DND-41 (cell line): ENCODE results near the gene RETREG2.

Experiments
- EZH2 ChIP-seq: IDR thresholded peaks from 3 replicates; pipeline ENCODE4 v1.6.1; 2012; ENCODE audit warnings: borderline replicate concordance, low read depth, mild to moderate bottlenecking, moderate library complexity, low read length, inconsistent platforms; ENCODE audit not compliant: severe bottlenecking
- TF ChIP-seq, protein P1 (sequence below): IDR thresholded peaks from 2 replicates; pipeline ENCODE4 v1.5.1; 2012; ENCODE audit warnings: borderline replicate concordance, low read length, moderate library complexity, mild to moderate bottlenecking; ENCODE audit not compliant: poor library complexity, severe bottlenecking; ENCODE audit errors: extremely low read depth

DNA sequence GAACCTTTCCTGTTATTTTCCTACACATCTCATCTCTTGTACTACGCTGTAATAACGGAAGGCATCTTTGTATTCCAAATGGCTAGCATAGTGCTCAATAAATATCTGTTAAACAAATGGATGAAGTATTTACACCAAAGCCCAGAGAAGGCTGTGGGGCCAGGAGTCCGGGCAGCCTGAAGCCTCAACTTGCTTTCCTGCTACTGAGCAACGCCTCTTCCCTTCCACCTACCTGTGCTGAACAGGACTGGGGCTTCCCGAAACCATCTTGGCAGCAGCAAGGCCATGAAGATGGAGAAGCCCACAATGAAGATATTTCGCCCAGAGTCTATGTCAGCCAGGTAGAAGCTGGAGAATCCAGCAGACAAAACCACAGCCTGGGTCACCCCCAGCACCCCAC lies 14.9 kb upstream of the RETREG2 start:
- TF ChIP-seq, protein P1, sequence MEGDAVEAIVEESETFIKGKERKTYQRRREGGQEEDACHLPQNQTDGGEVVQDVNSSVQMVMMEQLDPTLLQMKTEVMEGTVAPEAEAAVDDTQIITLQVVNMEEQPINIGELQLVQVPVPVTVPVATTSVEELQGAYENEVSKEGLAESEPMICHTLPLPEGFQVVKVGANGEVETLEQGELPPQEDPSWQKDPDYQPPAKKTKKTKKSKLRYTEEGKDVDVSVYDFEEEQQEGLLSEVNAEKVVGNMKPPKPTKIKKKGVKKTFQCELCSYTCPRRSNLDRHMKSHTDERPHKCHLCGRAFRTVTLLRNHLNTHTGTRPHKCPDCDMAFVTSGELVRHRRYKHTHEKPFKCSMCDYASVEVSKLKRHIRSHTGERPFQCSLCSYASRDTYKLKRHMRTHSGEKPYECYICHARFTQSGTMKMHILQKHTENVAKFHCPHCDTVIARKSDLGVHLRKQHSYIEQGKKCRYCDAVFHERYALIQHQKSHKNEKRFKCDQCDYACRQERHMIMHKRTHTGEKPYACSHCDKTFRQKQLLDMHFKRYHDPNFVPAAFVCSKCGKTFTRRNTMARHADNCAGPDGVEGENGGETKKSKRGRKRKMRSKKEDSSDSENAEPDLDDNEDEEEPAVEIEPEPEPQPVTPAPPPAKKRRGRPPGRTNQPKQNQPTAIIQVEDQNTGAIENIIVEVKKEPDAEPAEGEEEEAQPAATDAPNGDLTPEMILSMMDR = no peak
- no peak for TF ChIP-seq EZH2
